ENCODE data around the gene FTO.

GRCh38 chr16:54165174-54165911 is 461.4 kb downstream of the FTO start:
- TF ChIP-seq CTCF (IDR thresholded peaks at IDR 0.05) (no peak), EP300 (IDR thresholded peaks at IDR 0.05) (no peak), POLR2A (IDR thresholded peaks at IDR 0.05) (no peak)
